Measurements from ENCODE around the gene MSH4.

DNA sequence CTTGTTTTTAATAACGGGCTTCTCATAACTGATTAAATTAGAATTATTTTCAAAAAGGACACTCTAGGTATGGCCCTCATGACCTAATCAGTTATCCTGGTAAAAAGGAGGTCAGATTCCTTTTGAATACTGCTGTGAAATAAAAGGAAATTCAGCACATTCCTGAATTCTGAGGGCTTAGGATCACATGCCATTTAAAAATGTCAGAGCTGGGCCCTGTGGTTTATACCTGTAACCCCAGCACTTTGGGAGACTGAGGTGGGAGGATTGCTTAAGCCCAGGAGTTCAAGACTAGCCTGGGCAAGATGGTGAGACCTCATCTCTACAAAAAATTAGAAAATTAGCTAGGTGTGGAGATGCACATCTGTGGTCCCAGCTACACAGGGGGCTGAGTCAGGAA lies 28.7 kb upstream of the MSH4 start:
- TF ChIP-seq, protein P1, sequence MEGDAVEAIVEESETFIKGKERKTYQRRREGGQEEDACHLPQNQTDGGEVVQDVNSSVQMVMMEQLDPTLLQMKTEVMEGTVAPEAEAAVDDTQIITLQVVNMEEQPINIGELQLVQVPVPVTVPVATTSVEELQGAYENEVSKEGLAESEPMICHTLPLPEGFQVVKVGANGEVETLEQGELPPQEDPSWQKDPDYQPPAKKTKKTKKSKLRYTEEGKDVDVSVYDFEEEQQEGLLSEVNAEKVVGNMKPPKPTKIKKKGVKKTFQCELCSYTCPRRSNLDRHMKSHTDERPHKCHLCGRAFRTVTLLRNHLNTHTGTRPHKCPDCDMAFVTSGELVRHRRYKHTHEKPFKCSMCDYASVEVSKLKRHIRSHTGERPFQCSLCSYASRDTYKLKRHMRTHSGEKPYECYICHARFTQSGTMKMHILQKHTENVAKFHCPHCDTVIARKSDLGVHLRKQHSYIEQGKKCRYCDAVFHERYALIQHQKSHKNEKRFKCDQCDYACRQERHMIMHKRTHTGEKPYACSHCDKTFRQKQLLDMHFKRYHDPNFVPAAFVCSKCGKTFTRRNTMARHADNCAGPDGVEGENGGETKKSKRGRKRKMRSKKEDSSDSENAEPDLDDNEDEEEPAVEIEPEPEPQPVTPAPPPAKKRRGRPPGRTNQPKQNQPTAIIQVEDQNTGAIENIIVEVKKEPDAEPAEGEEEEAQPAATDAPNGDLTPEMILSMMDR (IDR thresholded peaks at IDR 0.05): no peak
- TF ChIP-seq EZH2 (IDR thresholded peaks at IDR 0.05): no peak
